NB4 (cell line): ENCODE results near the gene USB1.

Experiments
- CTCF ChIP-seq: IDR thresholded peaks from one replicate; pipeline ENCODE4 v1.5.1; 2012; ENCODE audit warnings: low read depth, low read length
- MAX ChIP-seq: IDR thresholded peaks from 2 replicates; pipeline ENCODE4 v1.6.1; 2011; ENCODE audit warnings: low read depth, low read length
- MYC ChIP-seq: IDR thresholded peaks from 2 replicates; pipeline ENCODE4 v1.6.1; 2011; ENCODE audit warnings: low read depth, low read length
- POLR2A ChIP-seq: IDR thresholded peaks from 2 replicates; pipeline ENCODE4 v1.6.1; 2011; ENCODE audit warnings: mild to moderate bottlenecking; ENCODE audit not compliant: insufficient read length; ENCODE audit errors: extremely low read depth

- no peak for TF ChIP-seq POLR2A
- TF ChIP-seq CTCF, result no peak
- no peak for TF ChIP-seq MAX
- TF ChIP-seq MYC, result no peak
Measured at GRCh38 chr16:58022601-58023371, 21.6 kb downstream of the USB1 start.
